HepG2 (cell line): ENCODE measurements around the gene TULP4. TPM values are rescaled to one million over a fixed set of nuclear protein-coding genes. Genes with fewer than 3 reads are reported as not detected.
"Not testable (repeated sequence)": the region's sequence is repeated elsewhere in the genome, so short reads cannot be mapped to it uniquely, and the experiment has no call there.

ENCODE experiments used
- BHLHE40 ChIP-seq: IDR thresholded peaks from 2 replicates; pipeline ENCODE4 v1.6.1; 2011; ENCODE audit warnings: low read length, improper control_type of control experiment
- CREM ChIP-seq, 2 experiments: sonication (generic) in 1 of 2; formaldehyde crosslinking in 1 of 2; IDR thresholded peaks; 2 replicates each; pipeline versions ENCODE4 v1.4.0 to v1.6.1; 2016 to 2020; ENCODE audit warnings: antibody characterized with exemption in 1 of 2, mild to moderate bottlenecking in 1 of 2, missing genetic modification reagents in 1 of 2
- FOXK1 ChIP-seq: sonication (generic); formaldehyde crosslinking; IDR thresholded peaks from 2 replicates; pipeline ENCODE4 v1.4.0; 2020; ENCODE audit warnings: low read depth, missing genetic modification reagents, borderline replicate concordance
- HDAC1 ChIP-seq: sonication (generic); formaldehyde crosslinking; IDR thresholded peaks from 2 replicates; pipeline ENCODE4 v1.5.1; 2020; ENCODE audit warnings: mild to moderate bottlenecking, missing genetic modification reagents
- HDAC2 ChIP-seq: sonication (generic); formaldehyde crosslinking; IDR thresholded peaks from 2 replicates; pipeline ENCODE4 v1.4.0; 2020; ENCODE audit warnings: missing genetic modification reagents
- HMG20A ChIP-seq: IDR thresholded peaks from 2 replicates; pipeline ENCODE4 v1.6.1; 2016; ENCODE audit warnings: borderline replicate concordance
- LCORL ChIP-seq, 2 experiments: fragments of 450-650 bp in 1 of 2; sonication (generic) in 1 of 2; formaldehyde crosslinking in 1 of 2; IDR thresholded peaks; 2 replicates each; pipeline versions ENCODE4 v1.5.0 to v1.6.1; 2017 to 2020; ENCODE audit warnings: antibody characterized with exemption in 1 of 2, missing genetic modification reagents in 1 of 2
- RCOR2 ChIP-seq: IDR thresholded peaks from 2 replicates; pipeline ENCODE4 v1.6.1; 2016; ENCODE audit warnings: missing biosample characterization, missing genetic modification reagents
- SALL1 ChIP-seq: sonication (generic); formaldehyde crosslinking; IDR thresholded peaks from 2 replicates; pipeline ENCODE4 v1.8.0; 2022; ENCODE audit warnings: mild to moderate bottlenecking, missing genetic modification reagents
- SOX13 ChIP-seq, 3 experiments: fragments of 450-650 bp in 1 of 3; sonication (generic) in 1 of 3; formaldehyde crosslinking in 1 of 3; IDR thresholded peaks in 2 of 3; conservative IDR thresholded peaks in 1 of 3; 2 replicates each; pipeline versions ENCODE4 v1.5.0 to v1.6.1; 2016 to 2020; ENCODE audit warnings: antibody characterized with exemption in 1 of 3, mild to moderate bottlenecking in 1 of 3, missing compliant biosample characterization in 1 of 3, missing genetic modification reagents in 1 of 3, moderate library complexity in 1 of 3
- SOX6 ChIP-seq, 2 experiments: fragments of 450-650 bp in 1 of 2; sonication (generic) in 1 of 2; formaldehyde crosslinking in 1 of 2; IDR thresholded peaks; 2 replicates each; pipeline versions ENCODE4 v1.4.0 to v1.6.1; 2017 to 2020; ENCODE audit warnings: antibody characterized with exemption in 1 of 2, mild to moderate bottlenecking in 1 of 2, missing genetic modification reagents in 1 of 2
- TCF7 ChIP-seq: sonication (generic); IDR thresholded peaks from 2 replicates; pipeline ENCODE4 v1.6.1; 2016; ENCODE audit warnings: antibody characterized with exemption, low read depth
- ZBTB7B ChIP-seq: sonication (generic); formaldehyde crosslinking; IDR thresholded peaks from 2 replicates; pipeline ENCODE4 v1.4.0; 2020; ENCODE audit warnings: missing genetic modification reagents
- ZMYM4 ChIP-seq: sonication (generic); formaldehyde crosslinking; IDR thresholded peaks from 2 replicates; pipeline ENCODE4 v1.8.1; 2023; ENCODE audit warnings: mild to moderate bottlenecking, missing genetic modification reagents
- ZNF331 ChIP-seq: sonication (generic); formaldehyde crosslinking; IDR thresholded peaks from 2 replicates; pipeline ENCODE4 v1.4.0; 2020; ENCODE audit warnings: missing genetic modification reagents
- ZNF33A ChIP-seq: sonication (generic); formaldehyde crosslinking; IDR thresholded peaks from 2 replicates; pipeline ENCODE4 v1.5.1; 2020; ENCODE audit warnings: missing genetic modification reagents, mild to moderate bottlenecking, moderate library complexity, borderline replicate concordance
- ZNF430 ChIP-seq: sonication (generic); formaldehyde crosslinking; IDR thresholded peaks from 2 replicates; pipeline ENCODE4 v1.9.0; 2021; ENCODE audit warnings: mild to moderate bottlenecking, missing genetic modification reagents
- polyA plus RNA-seq, 8 experiments: library from polyadenylated mRNA; depleted of rRNA in 3 of 8; stranded (reverse) in 7 of 8; unstranded in 1 of 8; fragments of >200 nt; fragmentation: Illumina TruSeq in 4 of 8; extraction: Trizol in 4 of 8; gene quantifications; 2 replicates each; pipeline versions ENCODE4 v1.2.1 to v1.2.3, GENCODE V29; 2011 to 2016; ENCODE audit warnings: low read depth in 4 of 8, missing spikeins in 1 of 8, mixed read lengths in 1 of 8; ENCODE audit not compliant: insufficient read depth in 1 of 8
- total RNA-seq, 5 experiments: library from RNA; depleted of rRNA; stranded (reverse); fragments of >200 nt; fragmentation: Illumina TruSeq; extraction: Trizol; gene quantifications; 2 replicates each; pipeline ENCODE4 v1.2.3, GENCODE V29; 2016; ENCODE audit warnings: low read depth in 1 of 5
- TF ChIP-seq, protein P1 (sequence below): sonication (generic); formaldehyde crosslinking; IDR thresholded peaks from 2 replicates; pipeline ENCODE4 v1.5.1; 2020; ENCODE audit warnings: mild to moderate bottlenecking, missing genetic modification reagents
- TF ChIP-seq, protein P2 (sequence below): sonication (generic); formaldehyde crosslinking; IDR thresholded peaks from 2 replicates; pipeline ENCODE4 v1.4.0; 2020; ENCODE audit warnings: missing genetic modification reagents
- TF ChIP-seq, protein P3 (sequence below): sonication (generic); formaldehyde crosslinking; IDR thresholded peaks from 2 replicates; pipeline ENCODE4 v1.5.0; 2020; ENCODE audit warnings: mild to moderate bottlenecking, missing genetic modification reagents, borderline replicate concordance
- TF ChIP-seq, protein P4 (sequence below): sonication (generic); formaldehyde crosslinking; IDR thresholded peaks from 2 replicates; pipeline ENCODE4 v1.4.0; 2020; ENCODE audit warnings: missing genetic modification reagents

Gene TULP4
- total and polyA plus RNA-seq, 2 of the 13 experiments (the other 11 are each of a cell fraction or from before 2014, with no cell fraction given), result 21.1 to 122 TPM

DNA sequence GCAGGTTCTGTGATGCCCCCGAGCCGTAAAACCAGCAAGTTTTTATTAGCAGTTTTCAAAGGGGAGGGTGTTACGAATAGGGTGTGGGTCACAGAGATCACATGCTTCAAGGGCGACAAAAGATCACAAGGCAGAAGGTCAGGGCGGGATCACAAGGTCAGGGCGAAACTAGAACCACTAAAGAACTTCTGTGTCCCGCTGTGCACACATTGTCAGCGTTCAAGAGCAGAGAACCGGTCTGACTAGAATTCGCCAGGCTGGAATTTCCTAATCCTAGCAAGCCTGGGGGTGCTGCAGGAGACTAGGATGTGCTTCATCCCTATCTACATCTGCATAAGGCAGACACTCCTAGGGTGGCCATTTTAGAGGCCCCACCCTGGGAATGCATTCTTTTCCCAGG, 26.9 kb downstream of the TULP4 start (continued):
- not testable (repeated sequence) for TF ChIP-seq SOX6 (IDR thresholded peaks at IDR 0.05); CREM (CRISPR knock-in tag; IDR thresholded peaks at IDR 0.05); LCORL (IDR thresholded peaks at IDR 0.05); SOX13 (IDR thresholded peaks at IDR 0.05)
- TF ChIP-seq SOX6 (CRISPR knock-in tag; IDR thresholded peaks at IDR 0.05) (peak; percentile 92), HDAC1 (CRISPR knock-in tag) (peak; percentile 57), FOXK1 (CRISPR knock-in tag) (peak; percentile 39; the same call in 1 of the 2 replicates), BHLHE40 (0 out of 2 replicates have a peak, but pooled peaks have one; percentile 25), TCF7 (peak; percentile 81), ZNF33A (CRISPR knock-in tag) (0 out of 2 replicates have a peak, but pooled peaks have one; percentile 45), CREM (IDR thresholded peaks at IDR 0.05) (peak; percentile 40; the same call in 1 of the 2 replicates), ZMYM4 (CRISPR knock-in tag) (peak; percentile 93), LCORL (CRISPR knock-in tag; IDR thresholded peaks at IDR 0.05) (peak; percentile 87), RCOR2 (CRISPR knock-in tag) (peak; percentile 69; the same call in 1 of the 2 replicates), HDAC2 (CRISPR knock-in tag) (peak; percentile 59; the same call in 1 of the 2 replicates), ZBTB7B (peak; percentile 20; the same call in 1 of the 2 replicates), ZNF430 (CRISPR knock-in tag) (0 out of 2 replicates have a peak, but pooled peaks have one; percentile 40), SALL1 (CRISPR knock-in tag) (peak; percentile 86), SOX13 (CRISPR knock-in tag; conservative IDR thresholded peaks at IDR 0.05 in 1 of 2, IDR thresholded peaks at IDR 0.05 in 1 of 2) (peak in 1 of 2 experiments; percentile 77; a peak in 2 of 4 replicates), HMG20A (CRISPR knock-in tag) (peak; percentile 51; the same call in 1 of the 2 replicates), ZNF331 (CRISPR knock-in tag) (peak; percentile 32)
- TF ChIP-seq, protein P1, sequence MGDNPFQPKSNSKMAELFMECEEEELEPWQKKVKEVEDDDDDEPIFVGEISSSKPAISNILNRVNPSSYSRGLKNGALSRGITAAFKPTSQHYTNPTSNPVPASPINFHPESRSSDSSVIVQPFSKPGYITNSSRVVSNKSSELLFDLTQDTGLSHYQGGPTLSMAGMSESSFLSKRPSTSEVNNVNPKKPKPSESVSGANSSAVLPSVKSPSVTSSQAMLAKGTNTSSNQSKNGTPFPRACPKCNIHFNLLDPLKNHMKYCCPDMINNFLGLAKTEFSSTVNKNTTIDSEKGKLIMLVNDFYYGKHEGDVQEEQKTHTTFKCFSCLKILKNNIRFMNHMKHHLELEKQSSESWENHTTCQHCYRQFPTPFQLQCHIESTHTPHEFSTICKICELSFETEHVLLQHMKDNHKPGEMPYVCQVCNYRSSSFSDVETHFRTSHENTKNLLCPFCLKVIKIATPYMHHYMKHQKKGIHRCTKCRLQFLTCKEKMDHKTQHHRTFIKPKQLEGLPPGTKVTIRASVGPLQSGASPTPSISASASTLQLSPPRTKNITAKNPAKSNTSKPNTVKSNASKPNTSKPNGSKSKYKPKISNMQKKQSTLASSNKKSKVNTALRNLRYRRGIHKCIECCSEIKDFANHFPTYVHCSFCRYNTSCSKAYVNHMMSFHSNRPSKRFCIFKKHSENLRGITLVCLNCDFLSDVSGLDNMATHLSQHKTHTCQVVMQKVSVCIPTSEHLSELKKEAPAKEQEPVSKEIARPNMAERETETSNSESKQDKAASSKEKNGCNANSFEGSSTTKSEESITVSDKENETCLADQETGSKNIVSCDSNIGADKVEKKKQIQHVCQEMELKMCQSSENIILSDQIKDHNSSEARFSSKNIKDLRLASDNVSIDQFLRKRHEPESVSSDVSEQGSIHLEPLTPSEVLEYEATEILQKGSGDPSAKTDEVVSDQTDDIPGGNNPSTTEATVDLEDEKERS (CRISPR knock-in tag), result peak; percentile 69; the same call in 1 of the 2 replicates
- TF ChIP-seq, protein P2, sequence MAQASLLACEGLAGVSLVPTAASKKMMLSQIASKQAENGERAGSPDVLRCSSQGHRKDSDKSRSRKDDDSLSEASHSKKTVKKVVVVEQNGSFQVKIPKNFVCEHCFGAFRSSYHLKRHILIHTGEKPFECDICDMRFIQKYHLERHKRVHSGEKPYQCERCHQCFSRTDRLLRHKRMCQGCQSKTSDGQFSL (CRISPR knock-in tag), result peak; percentile 31; the same call in 1 of the 2 replicates
- TF ChIP-seq, protein P3, sequence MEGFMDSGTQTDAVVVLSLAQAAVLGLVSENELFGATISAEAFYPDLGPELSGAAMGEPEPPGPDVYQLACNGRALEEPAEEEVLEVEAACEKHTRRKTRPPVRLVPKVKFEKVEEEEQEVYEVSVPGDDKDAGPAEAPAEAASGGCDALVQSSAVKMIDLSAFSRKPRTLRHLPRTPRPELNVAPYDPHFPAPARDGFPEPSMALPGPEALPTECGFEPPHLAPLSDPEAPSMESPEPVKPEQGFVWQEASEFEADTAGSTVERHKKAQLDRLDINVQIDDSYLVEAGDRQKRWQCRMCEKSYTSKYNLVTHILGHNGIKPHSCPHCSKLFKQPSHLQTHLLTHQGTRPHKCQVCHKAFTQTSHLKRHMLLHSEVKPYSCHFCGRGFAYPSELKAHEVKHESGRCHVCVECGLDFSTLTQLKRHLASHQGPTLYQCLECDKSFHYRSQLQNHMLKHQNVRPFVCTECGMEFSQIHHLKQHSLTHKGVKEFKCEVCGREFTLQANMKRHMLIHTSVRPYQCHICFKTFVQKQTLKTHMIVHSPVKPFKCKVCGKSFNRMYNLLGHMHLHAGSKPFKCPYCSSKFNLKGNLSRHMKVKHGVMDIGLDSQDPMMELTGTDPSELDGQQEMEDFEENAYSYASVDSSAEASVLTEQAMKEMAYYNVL (CRISPR knock-in tag), result 0 out of 2 replicates have a peak, but pooled peaks have one; percentile 72
- TF ChIP-seq, protein P4, sequence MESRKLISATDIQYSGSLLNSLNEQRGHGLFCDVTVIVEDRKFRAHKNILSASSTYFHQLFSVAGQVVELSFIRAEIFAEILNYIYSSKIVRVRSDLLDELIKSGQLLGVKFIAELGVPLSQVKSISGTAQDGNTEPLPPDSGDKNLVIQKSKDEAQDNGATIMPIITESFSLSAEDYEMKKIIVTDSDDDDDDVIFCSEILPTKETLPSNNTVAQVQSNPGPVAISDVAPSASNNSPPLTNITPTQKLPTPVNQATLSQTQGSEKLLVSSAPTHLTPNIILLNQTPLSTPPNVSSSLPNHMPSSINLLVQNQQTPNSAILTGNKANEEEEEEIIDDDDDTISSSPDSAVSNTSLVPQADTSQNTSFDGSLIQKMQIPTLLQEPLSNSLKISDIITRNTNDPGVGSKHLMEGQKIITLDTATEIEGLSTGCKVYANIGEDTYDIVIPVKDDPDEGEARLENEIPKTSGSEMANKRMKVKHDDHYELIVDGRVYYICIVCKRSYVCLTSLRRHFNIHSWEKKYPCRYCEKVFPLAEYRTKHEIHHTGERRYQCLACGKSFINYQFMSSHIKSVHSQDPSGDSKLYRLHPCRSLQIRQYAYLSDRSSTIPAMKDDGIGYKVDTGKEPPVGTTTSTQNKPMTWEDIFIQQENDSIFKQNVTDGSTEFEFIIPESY (CRISPR knock-in tag), result peak; percentile 61; the same call in 1 of the 2 replicates
